Upper lobe of left lung (tissue), 6 donors: ENCODE data around the gene TFCP2. TPM values are rescaled to one million over a fixed set of nuclear protein-coding genes. Genes with fewer than 3 reads are reported as not detected.

Source experiments
- ATAC-seq, 2 donors: fragments of 200-7000 bp; cut with Tn5 transposase; one replicate each; pipeline ENCODE4 v1.9.1; 2022; ENCODE audit warnings: mild to moderate bottlenecking in 2 of 2, moderate library complexity in 2 of 2; ENCODE audit not compliant: low FRiP score in 2 of 2
- DNase-seq, 2 donors: peaks; one replicate each; pipeline ENCODE4 v3.0.0-alpha.2; 2019 to 2020
- H3K27ac ChIP-seq, 4 donors: fragments of 200-600 bp; sonication (generic); one replicate each; pipeline ENCODE4 v1.5.1; 2016 to 2019
- H3K27me3 ChIP-seq, 4 donors: fragments of 200-600 bp; sonication (generic); one replicate each; pipeline ENCODE4 v1.5.1; 2017 to 2019
- H3K36me3 ChIP-seq, 4 donors: fragments of 200-600 bp; sonication (generic); one replicate each; pipeline ENCODE4 v1.5.1; 2016 to 2019
- H3K4me1 ChIP-seq, 4 donors: fragments of 200-600 bp; sonication (generic); one replicate each; pipeline ENCODE4 v1.5.1; 2018 to 2019
- H3K4me3 ChIP-seq, 4 donors: fragments of 200-600 bp; sonication (generic); one replicate each; pipeline ENCODE4 v1.5.1; 2017 to 2019; ENCODE audit warnings: mild to moderate bottlenecking in 2 of 4, moderate library complexity in 1 of 4
- H3K9me3 ChIP-seq, 4 donors: fragments of 200-600 bp; sonication (generic); one replicate each; pipeline ENCODE4 v1.5.1; 2018 to 2019
- EP300 ChIP-seq, 4 donors: sonication (generic); formaldehyde crosslinking; IDR thresholded peaks; one replicate each; pipeline ENCODE4 v1.5.1; 2017; ENCODE audit warnings: antibody characterized with exemption in 4 of 4, control low read depth in 2 of 4
- POLR2A ChIP-seq, 4 donors: fragments of 450-650 bp; IDR thresholded peaks; one replicate each; pipeline ENCODE4 v1.5.1; 2016 to 2017; ENCODE audit warnings: antibody characterized with exemption in 4 of 4, mild to moderate bottlenecking in 2 of 4
- POLR2AphosphoS5 ChIP-seq, 2 donors: sonication (generic); formaldehyde crosslinking; IDR thresholded peaks; one replicate each; pipeline ENCODE4 v1.5.1; 2017; ENCODE audit warnings: antibody characterized with exemption in 2 of 2
- WGBS, 2 donors: methylation state at CpG; one replicate each; pipeline ENCODE4 v1.1.5; 2017 to 2018; 5-methylcytosine and 5-hydroxymethylcytosine counted together
- total RNA-seq, 6 donors: library from RNA; depleted of rRNA in 4 of 6; stranded (reverse); fragments of >200 nt in 4 of 6; gene quantifications; one replicate each; pipeline versions ENCODE4 v1.1.0 to v1.2.1, GENCODE V29; 2016 to 2021
- TF ChIP-seq, protein P1 (sequence below), 6 experiments: fragments of 450-650 bp in 4 of 6; fragments of 200-600 bp in 2 of 6; sonication (generic) in 2 of 6; IDR thresholded peaks; one replicate each; pipeline ENCODE4 v1.5.1; 2016 to 2019; ENCODE audit warnings: antibody characterized with exemption in 6 of 6
- donor health status: DM: no; HTN: no; CAD: no; lungs with moderate emphysema.
- donor health status: DM: no; HTN: yes; CAD: no; lungs with severe emphysema.

Gene TFCP2
- total RNA-seq, 6 donors from 2014 or later = 9.6 to 23.3 (median 20.0) TPM

DNA sequence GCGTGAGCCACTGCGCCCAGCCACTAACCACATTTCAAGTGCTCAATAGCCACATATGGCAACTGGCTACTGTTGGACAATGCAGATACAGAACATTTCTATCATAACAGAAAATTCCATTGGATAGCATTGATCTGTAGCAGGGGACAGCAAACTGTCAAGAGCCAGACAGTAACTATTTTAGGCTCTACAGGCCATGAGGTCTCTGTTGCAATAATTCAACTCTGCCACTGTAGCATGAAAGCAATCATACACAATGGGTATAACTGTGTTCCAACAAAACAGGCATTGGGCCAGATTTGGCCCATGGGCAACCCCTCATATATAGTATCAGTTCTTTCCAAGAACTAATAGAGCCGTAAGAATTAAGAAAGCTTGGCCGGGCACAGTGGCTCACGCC is 97.5 kb downstream of the TFCP2 start:
- TF ChIP-seq POLR2AphosphoS5 (IDR thresholded peaks at IDR 0.05) (no peak), EP300 (IDR thresholded peaks at IDR 0.05) (no peak), POLR2A (IDR thresholded peaks at IDR 0.05) (no peak)
- TF ChIP-seq, protein P1, sequence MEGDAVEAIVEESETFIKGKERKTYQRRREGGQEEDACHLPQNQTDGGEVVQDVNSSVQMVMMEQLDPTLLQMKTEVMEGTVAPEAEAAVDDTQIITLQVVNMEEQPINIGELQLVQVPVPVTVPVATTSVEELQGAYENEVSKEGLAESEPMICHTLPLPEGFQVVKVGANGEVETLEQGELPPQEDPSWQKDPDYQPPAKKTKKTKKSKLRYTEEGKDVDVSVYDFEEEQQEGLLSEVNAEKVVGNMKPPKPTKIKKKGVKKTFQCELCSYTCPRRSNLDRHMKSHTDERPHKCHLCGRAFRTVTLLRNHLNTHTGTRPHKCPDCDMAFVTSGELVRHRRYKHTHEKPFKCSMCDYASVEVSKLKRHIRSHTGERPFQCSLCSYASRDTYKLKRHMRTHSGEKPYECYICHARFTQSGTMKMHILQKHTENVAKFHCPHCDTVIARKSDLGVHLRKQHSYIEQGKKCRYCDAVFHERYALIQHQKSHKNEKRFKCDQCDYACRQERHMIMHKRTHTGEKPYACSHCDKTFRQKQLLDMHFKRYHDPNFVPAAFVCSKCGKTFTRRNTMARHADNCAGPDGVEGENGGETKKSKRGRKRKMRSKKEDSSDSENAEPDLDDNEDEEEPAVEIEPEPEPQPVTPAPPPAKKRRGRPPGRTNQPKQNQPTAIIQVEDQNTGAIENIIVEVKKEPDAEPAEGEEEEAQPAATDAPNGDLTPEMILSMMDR (IDR thresholded peaks at IDR 0.05) = no peak
- Histone ChIP-seq H3K9me3 (no peaks in the 10 kb centered on the region), H3K36me3 (peaks cover 8 to 47% (median 32%) of the 10 kb centered on the region in 4 donors), H3K4me3 (no peak overlapping the region), H3K27me3 (no peaks in the 10 kb centered on the region), H3K4me1 (peaks cover 0 to 28% (median 8%) of the 10 kb centered on the region in 4 donors), H3K27ac (no peak overlapping the region)
- ATAC-seq (no peak), DNase-seq (no peak)
- WGBS, 2 donors = 94 to 99% methylated on average over 5 of the region's 5 CpGs

DNA sequence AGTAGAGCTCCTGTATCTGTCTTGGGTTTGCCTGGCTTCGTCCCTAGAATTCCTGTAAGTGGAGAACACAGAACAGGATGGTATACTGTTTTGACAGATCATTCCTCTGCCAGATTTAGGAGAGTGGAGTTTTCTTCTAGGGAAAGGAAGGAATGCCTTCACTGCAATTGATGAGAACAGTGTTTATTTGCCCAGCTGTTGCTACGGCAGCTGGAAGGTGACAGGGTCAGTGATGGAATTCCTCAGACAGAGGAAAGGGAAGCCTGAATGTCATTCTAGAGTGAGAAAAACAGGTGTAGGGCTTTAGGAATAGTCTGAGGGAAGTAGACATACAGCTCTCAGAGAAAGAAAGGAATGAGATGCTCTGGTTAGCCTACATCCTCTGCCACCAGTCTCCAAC is 101.3 kb downstream of the TFCP2 start:
- H3K36me3 ChIP-seq = peaks cover 17 to 76% (median 62%) of the 10 kb centered on the region in 4 donors
- ATAC-seq (no peak), DNase-seq (no peak)
- H3K27me3 ChIP-seq = no peaks in the 10 kb centered on the region
- H3K4me3 ChIP-seq = no peak overlapping the region
- TF ChIP-seq, protein P1 (IDR thresholded peaks at IDR 0.05) = no peak
- no peak for TF ChIP-seq POLR2A (IDR thresholded peaks at IDR 0.05)
- TF ChIP-seq EP300 (IDR thresholded peaks at IDR 0.05) = no peak
- TF ChIP-seq POLR2AphosphoS5 (IDR thresholded peaks at IDR 0.05) = no peak
- H3K4me1 ChIP-seq = peaks cover 0 to 14% (median 2%) of the 10 kb centered on the region in 4 donors
- H3K9me3 ChIP-seq = no peaks in the 10 kb centered on the region
- 75 to 79% methylated on average over 2 of the region's 2 CpGs for WGBS, 2 donors
- H3K27ac ChIP-seq = no peak overlapping the region

DNA sequence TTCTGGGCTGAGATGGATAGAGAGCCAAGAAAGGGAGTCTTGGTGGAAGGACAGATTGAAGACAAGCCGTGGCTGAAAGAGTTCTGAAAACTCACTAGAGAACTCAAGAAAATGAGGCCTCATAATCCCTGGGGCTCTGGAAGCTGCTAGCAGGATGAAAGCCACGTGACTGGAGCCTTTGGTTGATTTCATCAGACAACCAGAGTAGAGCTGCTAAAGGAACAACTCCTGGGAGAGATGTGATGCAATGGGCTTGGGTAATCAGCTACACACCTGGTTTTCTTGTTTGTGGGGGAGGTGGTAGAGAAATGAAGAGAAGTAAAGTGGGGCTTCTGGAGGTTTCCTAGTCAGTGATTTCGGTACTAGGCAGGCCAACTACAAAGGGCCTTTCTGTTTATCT is 102.9 kb downstream of the TFCP2 start:
- H3K9me3 ChIP-seq = no peaks in the 10 kb centered on the region
- DNase-seq (peak in 1 of 2 donors; percentile 85), ATAC-seq (peak in 1 of 2 donors; percentile 47)
- H3K27ac ChIP-seq = peak overlapping the region in 1 of 4 donors; percentile 16
- 65 to 70% methylated on average over 3 of the region's 3 CpGs for WGBS, 2 donors
- no peaks in the 10 kb centered on the region for H3K4me1 ChIP-seq
- H3K4me3 ChIP-seq = no peak overlapping the region
- peaks cover 28 to 92% (median 74%) of the 10 kb centered on the region in 4 donors for H3K36me3 ChIP-seq
- no peaks in the 10 kb centered on the region for H3K27me3 ChIP-seq
- no peak for TF ChIP-seq EP300 (IDR thresholded peaks at IDR 0.05)
- TF ChIP-seq POLR2A (IDR thresholded peaks at IDR 0.05) = no peak
- TF ChIP-seq, protein P1 (IDR thresholded peaks at IDR 0.05) = no peak
- TF ChIP-seq POLR2AphosphoS5 (IDR thresholded peaks at IDR 0.05) = no peak

DNA sequence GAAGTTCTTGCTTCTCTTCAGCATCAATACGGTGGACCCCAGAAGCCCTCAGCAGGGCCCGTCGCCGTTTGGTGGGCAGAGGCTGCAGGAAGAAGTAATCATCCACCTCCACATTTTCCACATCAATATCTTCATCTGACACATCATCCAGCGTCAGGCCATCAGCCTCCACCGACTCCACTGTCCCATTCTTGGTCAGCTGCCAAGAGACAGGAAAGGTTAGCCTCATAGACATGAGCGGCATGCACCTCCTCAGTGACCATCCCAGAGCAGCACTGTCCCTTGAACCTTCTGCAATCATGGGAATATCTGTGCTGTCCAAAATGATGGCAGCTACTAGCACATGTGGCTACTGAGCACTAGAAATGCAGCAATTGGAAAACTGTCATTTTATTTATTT is 105.2 kb downstream of the TFCP2 start:
- H3K27me3 ChIP-seq = no peaks in the 10 kb centered on the region
- no peak for TF ChIP-seq POLR2A (IDR thresholded peaks at IDR 0.05)
- TF ChIP-seq EP300 (IDR thresholded peaks at IDR 0.05) = no peak
- TF ChIP-seq, protein P1 (IDR thresholded peaks at IDR 0.05) = no peak
- TF ChIP-seq POLR2AphosphoS5 (IDR thresholded peaks at IDR 0.05) = no peak
- H3K36me3 ChIP-seq = peaks cover 30 to 98% (median 77%) of the 10 kb centered on the region in 4 donors
- no peak overlapping the region for H3K4me3 ChIP-seq
- 87 to 88% methylated on average over 7 of the region's 7 CpGs for WGBS, 2 donors
- H3K27ac ChIP-seq = no peak overlapping the region
- no peak for ATAC-seq
- DNase-seq = no peak
- H3K4me1 ChIP-seq = no peaks in the 10 kb centered on the region
- H3K9me3 ChIP-seq = no peaks in the 10 kb centered on the region

DNA sequence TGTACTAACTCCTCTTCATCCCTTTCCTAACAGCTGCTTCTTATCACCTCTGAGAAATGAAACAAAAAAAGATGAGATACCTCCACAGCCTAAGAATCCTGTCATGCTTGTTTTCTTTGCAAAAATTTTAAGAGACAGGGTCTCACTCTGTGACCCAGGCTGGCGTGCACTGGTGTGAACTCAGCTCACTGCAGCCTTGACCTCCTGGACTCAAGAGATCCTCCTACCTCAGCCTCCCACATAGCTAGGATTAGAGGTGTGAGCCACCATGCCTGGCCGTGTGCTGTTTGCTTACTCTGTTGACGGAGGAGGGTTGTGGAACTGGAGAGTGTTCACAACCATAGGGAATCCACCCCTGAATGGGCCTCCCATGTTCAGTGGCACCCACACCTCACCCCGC is 105.7 kb downstream of the TFCP2 start:
- H3K36me3 ChIP-seq = peaks cover 28 to 100% (median 76%) of the 10 kb centered on the region in 4 donors
- TF ChIP-seq, protein P1 (IDR thresholded peaks at IDR 0.05) = no peak
- TF ChIP-seq POLR2AphosphoS5 (IDR thresholded peaks at IDR 0.05) = no peak
- TF ChIP-seq EP300 (IDR thresholded peaks at IDR 0.05) = no peak
- TF ChIP-seq POLR2A (IDR thresholded peaks at IDR 0.05) = no peak
- H3K27me3 ChIP-seq = no peaks in the 10 kb centered on the region
- DNase-seq = no peak
- H3K4me3 ChIP-seq = no peak overlapping the region
- WGBS, 2 donors = 91 to 98% methylated on average over 4 of the region's 4 CpGs
- no peak overlapping the region for H3K27ac ChIP-seq
- H3K9me3 ChIP-seq = no peaks in the 10 kb centered on the region
- no peaks in the 10 kb centered on the region for H3K4me1 ChIP-seq
- ATAC-seq = no peak
